B cell (primary cell): ENCODE measurements around the gene CDC25B. TPM values are rescaled to one million over a fixed set of nuclear protein-coding genes. Genes with fewer than 3 reads are reported as not detected.

Experiments used
- ATAC-seq: fragments of 200-7000 bp; cut with Tn5 transposase; one replicate; pipeline ENCODE4 v1.10.0; 2021; ENCODE audit warnings: low read depth, mild to moderate bottlenecking, moderate number of reproducible peaks, moderate library complexity
- CTCF ChIA-PET: fragments of 350-600 bp; sonication (Branson Sonifier 250); formaldehyde crosslinking; loops from one replicate; lab custom pipeline; 2021; ENCODE audit warnings: antibody characterized with exemption, inconsistent platforms; lab: Charles Lee
- POLR2A ChIA-PET: fragments of 350-600 bp; sonication (Branson Sonifier 250); formaldehyde crosslinking; loops from one replicate; lab custom pipeline; 2021; ENCODE audit warnings: antibody characterized with exemption; lab: Charles Lee
- DNase-seq: peaks from one replicate; pipeline ENCODE4 v3.0.0; 2013
- H2AFZ ChIP-seq: 2 replicates; pipeline ENCODE4 v1.6.1; 2012; ENCODE audit warnings: mild to moderate bottlenecking, low read depth, low read length; ENCODE audit not compliant: insufficient read depth, poor library complexity, severe bottlenecking
- H3K27ac ChIP-seq, 2 donors: 1 replicate in 1 of 2; 2 replicates in 1 of 2; pipeline ENCODE4 v1.5.1; 2012 to 2013; ENCODE audit warnings: low read length in 2 of 2, mild to moderate bottlenecking in 2 of 2, moderate library complexity in 1 of 2
- H3K27me3 ChIP-seq, 4 experiments: fragments of 200-600 bp in 1 of 4; sonication (generic) in 1 of 4; replicated peaks in 1 of 4; 1 replicate in 2 of 4; 2 replicates in 2 of 4; pipeline versions ENCODE4 v1.6.1 to v1.7.0; 2013 to 2016; ENCODE audit warnings: low read length in 3 of 4, mild to moderate bottlenecking in 2 of 4, mixed read lengths in 1 of 4, moderate library complexity in 1 of 4; ENCODE audit not compliant: insufficient read depth in 4 of 4, control insufficient read depth in 3 of 4; ENCODE audit errors: control extremely low read depth in 1 of 4
- H3K36me3 ChIP-seq, 2 experiments: replicated peaks in 1 of 2; 1 replicate in 1 of 2; 2 replicates in 1 of 2; pipeline versions ENCODE4 v1.6.1 to v1.7.1; 2013; ENCODE audit warnings: low read length in 1 of 2; ENCODE audit not compliant: insufficient read depth in 2 of 2, control insufficient read depth in 1 of 2; ENCODE audit errors: control extremely low read depth in 1 of 2, extremely low read depth in 1 of 2
- H3K4me1 ChIP-seq, 2 donors: fragments of 200-600 bp in 1 of 2; sonication (generic) in 1 of 2; 1 replicate in 1 of 2; 2 replicates in 1 of 2; pipeline versions ENCODE4 v1.5.1 to v1.6.1; 2013 to 2017; ENCODE audit warnings: low read length in 2 of 2; ENCODE audit not compliant: control insufficient read depth in 2 of 2, insufficient read depth in 2 of 2
- H3K4me2 ChIP-seq: replicated peaks from 2 replicates; pipeline ENCODE3; 2012; ENCODE audit warnings: mild to moderate bottlenecking, low read depth, low read length; ENCODE audit not compliant: poor library complexity, severe bottlenecking
- H3K4me3 ChIP-seq, 5 experiments: fragments of 200-600 bp in 1 of 5; sonication (generic) in 1 of 5; 1 replicate in 3 of 5; 2 replicates in 2 of 5; pipeline versions ENCODE4 v1.5.1 to v1.7.0; 2011 to 2016; ENCODE audit warnings: low read length in 4 of 5, mild to moderate bottlenecking in 4 of 5, low read depth in 2 of 5, control low read depth in 1 of 5, moderate library complexity in 1 of 5; ENCODE audit not compliant: insufficient read depth in 1 of 5; ENCODE audit errors: control extremely low read depth in 1 of 5, extremely low read depth in 1 of 5
- H3K79me2 ChIP-seq: fragments of 200-600 bp; sonication (generic); one replicate; pipeline ENCODE4 v1.6.0; 2016; ENCODE audit warnings: low read length; ENCODE audit not compliant: control insufficient read depth, insufficient read depth
- H3K9ac ChIP-seq: fragments of 200-600 bp; sonication (generic); 2 replicates; pipeline ENCODE4 v1.6.1; 2017; ENCODE audit warnings: mild to moderate bottlenecking, low read length, moderate library complexity
- H3K9me3 ChIP-seq, 3 donors: one replicate each; pipeline versions ENCODE4 v1.6.1 to v1.7.1; 2013; ENCODE audit warnings: low read length in 2 of 3; ENCODE audit not compliant: control insufficient read depth in 2 of 3, insufficient read depth in 1 of 3; ENCODE audit errors: control extremely low read depth in 1 of 3
- H4K20me1 ChIP-seq: 2 replicates; pipeline ENCODE4 v1.6.0; 2012; ENCODE audit warnings: mild to moderate bottlenecking, low read length; ENCODE audit not compliant: insufficient read depth, control insufficient read depth, poor library complexity, severe bottlenecking
- H3K27ac Mint-ChIP-seq: one replicate; pipeline ENCODE4 v1.8.0; 2021; ENCODE audit warnings: mixed read lengths
- H3K27me3 Mint-ChIP-seq: one replicate; pipeline ENCODE4 v1.8.0; 2021; ENCODE audit warnings: mixed read lengths
- H3K4me1 Mint-ChIP-seq: one replicate; pipeline ENCODE4 v1.8.0; 2021; ENCODE audit warnings: mixed read lengths
- H3K4me3 Mint-ChIP-seq: one replicate; pipeline ENCODE4 v1.8.0; 2021; ENCODE audit warnings: mixed read lengths
- H3K9me3 Mint-ChIP-seq: one replicate; pipeline ENCODE4 v1.8.0; 2022; ENCODE audit warnings: mixed read lengths; ENCODE audit not compliant: insufficient read depth
- CTCF ChIP-seq: fragments of 200-600 bp; IDR thresholded peaks from one replicate; pipeline ENCODE4 v1.8.0; 2022; ENCODE audit warnings: antibody characterized with exemption, mild to moderate bottlenecking
- EZH2 ChIP-seq: IDR thresholded peaks from 2 replicates; pipeline ENCODE4 v1.6.1; 2012; ENCODE audit warnings: borderline replicate concordance, low read depth, mild to moderate bottlenecking, moderate library complexity, low read length; ENCODE audit not compliant: insufficient read depth, poor library complexity, severe bottlenecking
- WGBS: methylation state at CpG from one replicate; pipeline ENCODE4 v1.1.5; 2013; ENCODE audit warnings: missing lambda C conversion rate; ENCODE audit not compliant: insufficient coverage; 5-methylcytosine and 5-hydroxymethylcytosine counted together
- intact Hi-C: fragments of 100-400 bp; cut with micrococcal nuclease; formaldehyde crosslinking; loops from one replicate; pipeline ENCODE4 v1.10.0; 2022
- polyA plus RNA-seq: library from polyadenylated mRNA; depleted of rRNA; stranded (reverse); fragments of >200 nt; gene quantifications from 2 replicates; pipeline ENCODE4 v1.2.3, GENCODE V29; 2012
- total RNA-seq, 2 donors: library from RNA; stranded (reverse); fragments of 120-200 nt in 1 of 2; gene quantifications; 1 replicate in 1 of 2; 2 replicates in 1 of 2; pipeline versions ENCODE4 v1.2.3 to v1.2.4, GENCODE V29; 2013 to 2022

CDC25B gene
- total and polyA plus RNA-seq, 2 donors (not counting 1 experiment from before 2014, with no cell fraction given): 72.3 to 114 TPM

GRCh38 chr20:3763671-3764601 lies 32.2 kb upstream of the CDC25B start:
- no peaks in the 10 kb centered on the region for H4K20me1 ChIP-seq
- POLR2A ChIA-PET: interaction anchor here (0.5 kb wide), 1 partner anchor 119 kb away, joined by 4 read pairs; no protein-coding TSS in a partner anchor
- peaks cover 0 to 4% (median 0%) of the 10 kb centered on the region in 3 donors for H3K9me3 ChIP-seq
- intact Hi-C loops: no loop called here
- peaks cover 0 to 2% of the 10 kb centered on the region in 2 experiments for H3K36me3 ChIP-seq
- H3K4me2 ChIP-seq: no peak overlapping the region
- Mint-ChIP-seq H3K4me1 (peaks cover 34% of the 10 kb centered on the region), H3K9me3 (no peaks in the 10 kb centered on the region), H3K27ac (no peak overlapping the region), H3K27me3 (no peaks in the 10 kb centered on the region), H3K4me3 (no peak overlapping the region)
- peaks cover 21% of the 10 kb centered on the region for H3K79me2 ChIP-seq
- H3K9ac ChIP-seq: no peak overlapping the region
- no peak overlapping the region for H3K27ac ChIP-seq
- TF ChIP-seq EZH2 (no peak), CTCF (no peak)
- DNase-seq (no peak), ATAC-seq (no peak)
- CTCF ChIA-PET: no interaction called here
- no peaks in the 10 kb centered on the region for H3K27me3 ChIP-seq
- H3K4me3 ChIP-seq: no peak overlapping the region
- 87% methylated on average over 7 of the region's 8 CpGs for WGBS
- H3K4me1 ChIP-seq: peaks cover 16 to 39% of the 10 kb centered on the region in 2 donors
- no peak overlapping the region for H2AFZ ChIP-seq

- Histone ChIP-seq H3K9ac (no peak overlapping the region), H3K36me3 (peaks cover 0 to 2% of the 10 kb centered on the region in 2 experiments), H3K27me3 (no peaks in the 10 kb centered on the region), H3K4me2 (no peak overlapping the region), H3K4me1 (peaks cover 17 to 43% of the 10 kb centered on the region in 2 donors), H3K27ac (no peak overlapping the region), H4K20me1 (no peaks in the 10 kb centered on the region), H3K9me3 (peaks cover 0 to 4% (median 0%) of the 10 kb centered on the region in 3 donors), H3K79me2 (peaks cover 14% of the 10 kb centered on the region), H2AFZ (no peak overlapping the region), H3K4me3 (no peak overlapping the region)
- H3K27me3 Mint-ChIP-seq: no peaks in the 10 kb centered on the region
- intact Hi-C loops: loop anchor here (5.0 kb wide), 2 partner anchors 318 to 717 kb away; partner anchors contain the start of gene MRPS26
- WGBS: 95% methylated on average over 2 of the region's 3 CpGs
- no peaks in the 10 kb centered on the region for H3K9me3 Mint-ChIP-seq
- ChIA-PET POLR2A (no interaction called here), CTCF (interaction anchor here (4.8 kb wide), 1 partner anchor 11 kb away, joined by 47 read pairs; no protein-coding TSS in a partner anchor)
- TF ChIP-seq EZH2 (no peak), CTCF (no peak)
- H3K4me1 Mint-ChIP-seq: peaks cover 37% of the 10 kb centered on the region
- H3K4me3 Mint-ChIP-seq: no peak overlapping the region
- H3K27ac Mint-ChIP-seq: no peak overlapping the region
- no peak for ATAC-seq
- no peak for DNase-seq
Observed at GRCh38 chr20:3764659-3765058, 31.5 kb upstream of the CDC25B start.
